Pericardium fibroblast (primary cell): ENCODE results near the gene TRMT61B. TPM values are rescaled to one million over a fixed set of nuclear protein-coding genes. Genes with fewer than 3 reads are reported as not detected.

Experiments
- total RNA-seq: library from RNA; depleted of rRNA; stranded (reverse); fragments of >200 nt; gene quantifications from 2 replicates; pipeline ENCODE4 v1.2.3, GENCODE V29; 2015

Gene TRMT61B
- 12.4 and 28.9 TPM in 2 replicates for total RNA-seq

DNA sequence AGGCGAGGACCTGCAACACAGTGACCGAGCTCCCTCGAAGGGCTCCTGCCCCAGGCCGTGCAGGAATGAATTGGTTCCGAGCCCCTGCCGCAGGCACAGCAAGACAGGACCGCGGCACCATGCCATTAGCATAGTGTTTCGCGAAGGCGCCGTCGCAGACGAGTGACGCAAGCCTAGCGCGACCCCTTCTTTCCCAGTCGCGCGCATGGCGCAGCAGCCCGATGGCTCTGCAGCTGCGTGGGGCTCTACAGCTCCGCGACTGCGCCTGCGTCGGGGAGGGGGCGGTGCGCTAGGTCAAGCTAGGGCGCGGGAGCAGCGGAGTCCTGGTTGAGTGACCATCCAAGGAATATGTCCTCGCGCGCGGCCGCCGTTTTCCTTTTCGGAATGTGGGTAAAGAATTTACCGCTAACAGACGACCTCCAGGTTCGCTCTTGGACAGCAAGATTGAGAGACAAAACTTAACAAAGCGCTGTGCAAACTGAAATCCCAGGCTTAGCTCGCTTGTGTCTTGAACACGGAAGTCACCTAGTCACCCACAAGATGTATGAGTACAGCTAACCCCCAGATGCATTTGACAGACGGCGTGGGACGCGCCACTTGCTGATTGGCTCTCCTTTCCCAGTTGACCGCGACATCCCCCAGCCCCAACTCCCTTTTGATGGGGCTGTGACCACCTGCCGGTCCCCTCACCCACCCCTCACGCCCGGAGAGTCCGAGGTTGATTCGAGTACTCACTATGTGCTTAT, at the start of gene TRMT61B:
TRMT61B (minus strand) TSS at position 164 of the 746 bp plus-strand sequence; CDS start at position 132, 32 bp downstream.

DNA sequence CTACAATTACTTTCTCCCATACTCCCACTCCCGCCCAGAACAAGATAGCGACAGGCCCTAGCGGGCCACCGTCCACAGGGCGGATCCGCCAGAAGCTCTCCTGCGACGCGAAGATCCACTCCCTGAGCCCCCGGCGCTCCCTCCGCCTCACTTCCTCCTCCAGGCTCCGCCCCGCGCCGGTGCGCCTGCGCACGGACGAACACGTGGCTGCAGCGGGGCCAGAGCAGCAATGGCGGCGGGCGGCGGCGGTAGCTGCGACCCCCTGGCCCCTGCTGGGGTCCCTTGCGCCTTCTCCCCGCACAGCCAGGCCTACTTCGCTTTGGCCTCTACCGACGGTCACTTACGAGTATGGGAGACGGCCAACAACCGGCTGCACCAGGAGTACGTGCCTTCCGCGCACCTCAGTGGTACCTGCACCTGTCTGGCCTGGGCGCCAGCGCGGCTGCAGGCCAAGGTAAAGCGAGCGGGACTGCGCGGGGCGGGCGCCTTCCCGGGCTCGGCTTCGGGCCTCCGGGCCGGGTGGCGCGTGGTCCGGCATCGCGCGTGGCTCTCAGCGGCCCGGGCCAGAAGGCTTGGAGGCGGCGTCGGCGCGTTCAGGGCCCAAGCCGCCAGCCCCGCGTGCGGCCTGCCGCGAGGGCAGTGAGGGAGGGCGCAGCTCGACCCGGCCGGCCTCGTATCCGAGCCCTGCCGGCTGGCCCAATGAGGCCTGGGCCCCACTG, 24.5 kb upstream of the TRMT61B start, which contains the start of gene WDR43:
WDR43 (plus strand) TSS at position 198 of the 719 bp plus-strand sequence; CDS start at position 230, 32 bp downstream.

GRCh38 chr2:28810384-28811285, 59.5 kb downstream of the TRMT61B start, which contains the start of gene SPDYA:
SPDYA (plus strand) TSS chr2:28810834; CDS start chr2:28816015, 5,181 bp downstream.

Other genes with a start within 250 kb of the TRMT61B start
- gene PPP1CB, start 118.5 kb downstream of the TRMT61B start, total RNA-seq, result 96.2 and 138 TPM in 2 replicates
- gene SPDYA, start 59.5 kb downstream of the TRMT61B start, total RNA-seq, result not detected in 2 replicates
- 26.0 and 43.2 TPM in 2 replicates for gene WDR43, start 24.4 kb upstream of the TRMT61B start, total RNA-seq
- 0.12 and 0.26 TPM in 2 replicates for gene TOGARAM2, start 111.0 kb upstream of the TRMT61B start, total RNA-seq
- gene PCARE, start 204.2 kb upstream of the TRMT61B start, total RNA-seq, result not detected in 2 replicates
- 29.8 and 35.9 TPM in 2 replicates for gene CLIP4, start 245.1 kb upstream of the TRMT61B start, total RNA-seq